Kasumi-1 (cell line): ENCODE measurements around the gene RIN2.

ENCODE experiments used
- DNase-seq, 2 experiments: peaks; one replicate each; lab custom pipeline; 2025; lab: John Stamatoyannopoulos, UW

RIN2 gene, protein sequence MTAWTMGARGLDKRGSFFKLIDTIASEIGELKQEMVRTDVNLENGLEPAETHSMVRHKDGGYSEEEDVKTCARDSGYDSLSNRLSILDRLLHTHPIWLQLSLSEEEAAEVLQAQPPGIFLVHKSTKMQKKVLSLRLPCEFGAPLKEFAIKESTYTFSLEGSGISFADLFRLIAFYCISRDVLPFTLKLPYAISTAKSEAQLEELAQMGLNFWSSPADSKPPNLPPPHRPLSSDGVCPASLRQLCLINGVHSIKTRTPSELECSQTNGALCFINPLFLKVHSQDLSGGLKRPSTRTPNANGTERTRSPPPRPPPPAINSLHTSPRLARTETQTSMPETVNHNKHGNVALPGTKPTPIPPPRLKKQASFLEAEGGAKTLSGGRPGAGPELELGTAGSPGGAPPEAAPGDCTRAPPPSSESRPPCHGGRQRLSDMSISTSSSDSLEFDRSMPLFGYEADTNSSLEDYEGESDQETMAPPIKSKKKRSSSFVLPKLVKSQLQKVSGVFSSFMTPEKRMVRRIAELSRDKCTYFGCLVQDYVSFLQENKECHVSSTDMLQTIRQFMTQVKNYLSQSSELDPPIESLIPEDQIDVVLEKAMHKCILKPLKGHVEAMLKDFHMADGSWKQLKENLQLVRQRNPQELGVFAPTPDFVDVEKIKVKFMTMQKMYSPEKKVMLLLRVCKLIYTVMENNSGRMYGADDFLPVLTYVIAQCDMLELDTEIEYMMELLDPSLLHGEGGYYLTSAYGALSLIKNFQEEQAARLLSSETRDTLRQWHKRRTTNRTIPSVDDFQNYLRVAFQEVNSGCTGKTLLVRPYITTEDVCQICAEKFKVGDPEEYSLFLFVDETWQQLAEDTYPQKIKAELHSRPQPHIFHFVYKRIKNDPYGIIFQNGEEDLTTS

DNA sequence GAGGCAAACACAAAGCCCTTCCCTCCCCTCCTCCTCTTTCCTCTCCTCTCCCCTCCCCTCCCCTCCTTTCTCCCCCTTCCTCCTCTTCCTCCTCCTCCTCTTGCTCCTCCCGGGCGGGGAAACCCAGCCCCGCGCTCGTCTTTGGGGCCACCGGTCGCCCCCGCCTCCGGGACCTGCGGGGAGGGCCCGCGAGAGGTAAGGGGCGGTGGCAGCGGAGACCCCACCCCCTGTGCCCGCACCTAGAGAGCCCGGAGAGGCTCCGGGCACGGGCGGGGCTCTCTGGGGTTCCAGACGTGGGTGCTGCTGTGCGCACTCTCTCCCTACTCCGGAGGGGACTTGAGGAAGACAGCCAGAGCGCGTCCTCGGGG, at the start of gene RIN2:
Gene RIN2 (plus strand): TSS at position 126 of the 368 bp plus-strand sequence. CDS start 131,344 bp downstream, outside the sequence.
- no peak for DNase-seq

DNA sequence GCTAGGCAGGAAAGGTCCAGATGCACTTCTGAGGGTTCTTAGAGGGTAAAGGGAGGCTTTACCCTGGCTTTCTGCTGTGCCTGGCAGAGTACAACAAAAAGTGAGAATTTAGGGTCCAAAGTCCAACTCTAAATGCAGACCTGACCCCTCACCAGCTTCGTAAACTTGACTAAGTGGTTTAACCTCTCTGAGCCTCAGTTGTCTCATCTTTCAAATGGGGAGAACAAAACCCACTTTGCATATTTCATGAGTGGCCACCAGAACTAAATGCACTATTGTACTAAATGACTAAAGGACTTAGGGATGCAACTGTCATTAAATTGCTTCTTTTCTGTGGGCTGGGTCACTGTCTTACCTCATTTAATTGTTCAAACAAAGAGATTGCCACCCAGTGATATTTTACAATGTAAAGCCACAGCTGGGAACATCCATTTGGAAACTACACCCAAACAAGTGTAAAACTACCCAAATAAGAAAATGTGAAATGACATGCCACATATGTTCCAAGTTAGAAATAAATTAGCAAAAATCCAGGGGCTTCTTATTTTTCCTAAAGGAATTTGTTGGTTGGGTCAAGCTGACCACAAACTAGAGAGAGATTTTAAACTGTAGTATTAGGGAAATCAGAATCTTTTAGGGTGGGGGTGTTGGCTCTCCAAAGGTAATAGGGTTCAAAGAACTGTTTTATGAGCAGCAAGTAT, 48.3 kb upstream of the RIN2 start:
- DNase-seq, result no peak

GRCh38 chr20:19710336-19711120, 47.5 kb upstream of the RIN2 start:
- DNase-seq, result no peak

- DNase-seq, result no peak
Measured at GRCh38 chr20:19711126-19711525, 46.9 kb upstream of the RIN2 start.

DNA sequence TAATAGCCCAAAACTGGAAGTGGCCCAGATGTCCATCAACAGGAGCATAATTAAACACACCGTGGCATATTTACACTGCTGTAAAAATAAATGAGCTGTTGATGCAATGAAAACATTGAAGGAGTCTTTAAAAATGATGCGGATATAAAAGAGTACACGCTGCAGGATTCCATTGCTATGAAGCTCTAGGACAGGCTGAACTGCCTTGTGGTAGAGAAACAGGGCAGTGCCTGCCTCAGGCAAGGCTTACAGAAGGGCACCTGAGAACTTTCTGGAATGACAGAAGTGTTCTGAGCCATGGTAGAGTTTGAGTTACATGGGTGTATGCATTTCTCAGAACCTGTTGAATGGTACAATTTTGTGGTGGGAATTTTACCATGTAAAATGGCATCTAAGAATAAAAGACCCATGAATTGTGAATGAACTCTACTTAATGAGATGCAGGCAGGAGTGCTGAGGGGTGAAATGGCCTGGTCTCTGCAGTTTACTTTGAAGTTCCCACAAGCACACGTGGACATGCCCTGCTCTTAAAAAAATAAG, 45.3 kb upstream of the RIN2 start:
- DNase-seq, result no peak

GRCh38 chr20:19713822-19714578, 44.1 kb upstream of the RIN2 start:
- no peak for DNase-seq

- no peak for DNase-seq
Measured at GRCh38 chr20:19714579-19714840, 43.5 kb upstream of the RIN2 start.

GRCh38 chr20:19715986-19716385, 42.1 kb upstream of the RIN2 start:
- DNase-seq, result no peak

- DNase-seq, result no peak
Measured at GRCh38 chr20:19718880-19719279, 39.2 kb upstream of the RIN2 start.

DNA sequence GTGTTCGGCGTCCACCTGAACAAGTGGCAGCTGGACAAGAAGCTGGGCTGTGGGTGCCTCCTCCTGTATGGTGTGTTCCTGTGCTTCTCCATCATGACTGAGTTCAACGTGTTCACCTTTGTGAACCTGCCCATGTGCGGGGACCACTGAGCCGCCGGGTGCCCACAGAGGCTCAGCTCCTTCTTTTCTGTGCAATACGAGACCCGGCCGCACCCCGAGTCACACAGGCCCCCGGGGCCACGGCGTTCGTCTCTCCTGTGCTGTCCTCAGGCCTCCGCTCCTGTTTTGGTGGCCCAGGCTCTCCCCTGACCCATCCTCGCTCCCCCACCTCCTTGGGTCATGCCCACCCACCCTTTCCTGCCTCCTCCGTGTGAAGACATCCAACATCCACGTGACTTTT, 37.1 kb upstream of the RIN2 start:
- no peak for DNase-seq

GRCh38 chr20:19723051-19723450, 35.0 kb upstream of the RIN2 start:
- no peak for DNase-seq

- no peak for DNase-seq
Measured at GRCh38 chr20:19723813-19724430, 34.1 kb upstream of the RIN2 start.

DNA sequence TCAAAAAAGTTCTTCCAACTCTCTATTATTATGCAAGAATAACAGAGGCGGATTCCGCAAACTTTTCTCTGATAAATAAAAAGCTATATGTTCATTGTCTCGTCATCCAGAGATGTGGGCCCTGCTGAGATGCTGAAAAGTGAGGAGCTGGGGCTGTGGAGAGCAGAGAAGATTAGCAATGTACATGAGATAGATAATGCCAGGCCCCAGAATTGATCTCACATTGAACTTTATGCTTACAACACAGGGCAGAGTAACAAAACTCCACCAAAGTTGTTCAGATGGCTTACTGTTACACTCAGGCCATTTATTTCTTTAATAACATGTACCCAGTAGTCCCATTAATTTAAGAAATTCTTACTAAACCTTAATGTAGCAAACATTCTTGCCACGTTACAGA, 32.7 kb upstream of the RIN2 start:
- no peak for DNase-seq

DNA sequence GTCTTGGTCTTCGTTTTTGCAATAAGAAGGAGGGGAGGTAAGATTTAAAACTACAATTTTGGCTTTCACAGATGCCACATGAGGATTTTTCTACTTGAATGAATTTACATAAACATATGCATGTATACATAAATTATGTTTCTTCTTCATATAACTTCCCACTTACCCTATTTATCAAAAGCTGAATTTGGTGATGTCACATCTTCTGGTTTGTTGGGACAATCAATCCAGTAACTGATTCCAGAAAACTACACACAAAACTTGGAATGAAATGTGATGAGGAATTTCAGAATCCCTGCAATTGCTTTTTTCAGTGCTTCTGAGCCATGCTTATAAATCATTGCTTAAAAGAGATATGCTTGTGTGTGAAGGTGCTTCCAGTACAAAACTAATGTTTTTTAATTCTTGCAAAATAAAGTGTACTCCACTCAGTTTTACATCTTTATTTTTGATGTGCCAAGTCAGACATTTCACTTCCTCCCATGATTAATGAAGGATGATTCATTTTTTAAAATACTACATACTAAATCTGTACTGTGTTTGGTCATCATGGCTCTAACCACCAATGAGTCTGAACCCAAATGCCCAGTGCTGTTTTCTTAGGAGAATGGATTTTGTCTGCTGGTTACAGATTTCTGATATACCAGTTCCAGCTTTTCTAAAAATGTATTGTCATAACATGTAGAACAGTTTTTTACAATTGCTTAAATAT, 32.1 kb upstream of the RIN2 start:
- no peak for DNase-seq

- DNase-seq, result no peak
Measured at GRCh38 chr20:19727251-19727847, 30.7 kb upstream of the RIN2 start.

DNA sequence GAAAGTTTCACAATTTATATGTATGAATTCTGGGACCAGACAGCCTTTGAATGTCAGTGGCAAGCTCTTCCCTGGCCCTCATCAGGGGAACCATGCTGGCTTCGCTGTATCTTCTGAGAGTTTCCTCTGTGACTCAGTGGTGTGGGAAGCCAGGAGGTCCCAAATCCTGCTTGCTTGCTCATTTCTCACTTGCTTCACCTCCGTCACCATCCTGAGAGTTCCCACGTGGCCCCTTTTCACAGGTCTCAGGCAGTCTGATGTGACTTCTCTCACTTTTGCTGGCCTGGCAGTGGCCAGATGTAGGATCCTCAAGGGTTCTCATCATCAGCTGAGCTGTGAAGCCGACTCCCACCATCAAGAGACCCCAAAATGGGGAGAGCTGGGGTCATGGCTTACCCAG, 28.4 kb upstream of the RIN2 start:
- no peak for DNase-seq

- no peak for DNase-seq
Measured at GRCh38 chr20:19730706-19731105, 27.4 kb upstream of the RIN2 start.

- DNase-seq, result no peak
Measured at GRCh38 chr20:19734811-19735210, 23.2 kb upstream of the RIN2 start.

DNA sequence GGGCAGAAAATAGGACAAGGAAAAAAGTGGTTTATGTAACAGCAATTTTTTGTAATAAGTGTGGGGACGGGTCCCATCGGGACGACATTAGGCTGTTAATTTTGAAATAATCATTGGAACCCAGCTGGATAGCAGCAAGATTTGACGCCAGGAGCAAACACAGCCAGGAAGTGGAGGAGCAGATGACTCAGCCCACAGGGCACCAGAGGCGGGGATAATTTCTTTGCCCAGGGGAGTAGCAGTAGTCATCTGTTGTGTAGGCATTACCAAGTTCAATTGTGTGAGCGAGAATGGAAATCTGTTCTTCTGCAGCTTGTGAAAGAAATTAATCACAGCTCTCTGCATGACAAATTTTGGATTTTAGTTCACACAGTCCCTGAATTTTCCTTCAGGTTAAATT, 22.6 kb upstream of the RIN2 start:
- no peak for DNase-seq
